HepG2 (cell line): Measurements from ENCODE around the gene FGD6. TPM values are rescaled to one million over a fixed set of nuclear protein-coding genes. Genes with fewer than 3 reads are reported as not detected.

Source experiments
- ATF3 ChIP-seq: sonication (generic); formaldehyde crosslinking; IDR thresholded peaks from 2 replicates; pipeline ENCODE4 v1.4.0; 2020; ENCODE audit warnings: missing genetic modification reagents
- E2F1 ChIP-seq: sonication (generic); formaldehyde crosslinking; IDR thresholded peaks from 2 replicates; pipeline ENCODE4 v1.5.0; 2020; ENCODE audit warnings: missing genetic modification reagents
- EP300 ChIP-seq, 3 experiments: sonication (generic) in 1 of 3; formaldehyde crosslinking in 1 of 3; IDR thresholded peaks; 2 replicates each; pipeline versions ENCODE4 v1.5.1 to v1.6.1; 2011 to 2020; ENCODE audit warnings: low read depth in 2 of 3, low read length in 2 of 3, borderline replicate concordance in 1 of 3, improper control_type of control experiment in 1 of 3, mild to moderate bottlenecking in 1 of 3, missing genetic modification reagents in 1 of 3, moderate library complexity in 1 of 3
- GRHL1 ChIP-seq: sonication (generic); formaldehyde crosslinking; conservative IDR thresholded peaks from 2 replicates; pipeline ENCODE4 v1.8.0; 2022; ENCODE audit warnings: missing genetic modification reagents
- HCFC1 ChIP-seq: fragments of 150-350 bp; IDR thresholded peaks from 2 replicates; pipeline ENCODE4 v1.6.1; 2014; ENCODE audit warnings: low read depth, low read length
- HNF1B ChIP-seq: sonication (generic); formaldehyde crosslinking; IDR thresholded peaks from 2 replicates; pipeline ENCODE4 v1.5.1; 2020; ENCODE audit warnings: mild to moderate bottlenecking, moderate library complexity, missing genetic modification reagents
- KDM1A ChIP-seq: IDR thresholded peaks from 2 replicates; pipeline ENCODE4 v1.6.1; 2016; ENCODE audit warnings: missing compliant biosample characterization
- KDM3A ChIP-seq: IDR thresholded peaks from 2 replicates; pipeline ENCODE4 v1.6.1; 2018; ENCODE audit warnings: low read depth, missing compliant biosample characterization
- MAX ChIP-seq: IDR thresholded peaks from 2 replicates; pipeline ENCODE4 v1.6.1; 2012; ENCODE audit warnings: inconsistent platforms
- NFE2L2 ChIP-seq: fragments of 150-350 bp; IDR thresholded peaks from 2 replicates; pipeline ENCODE4 v1.6.1; 2014; ENCODE audit warnings: low read length
- SNAPC2 ChIP-seq: sonication (generic); formaldehyde crosslinking; IDR thresholded peaks from 2 replicates; pipeline ENCODE4 v1.8.1; 2022; ENCODE audit warnings: mild to moderate bottlenecking, missing genetic modification reagents
- TFE3 ChIP-seq: IDR thresholded peaks from 2 replicates; pipeline ENCODE4 v1.6.1; 2016
- ZBTB33 ChIP-seq: sonication (generic); formaldehyde crosslinking; IDR thresholded peaks from 2 replicates; pipeline ENCODE4 v1.4.0; 2020; ENCODE audit warnings: missing genetic modification reagents
- ZNF138 ChIP-seq: sonication (generic); formaldehyde crosslinking; IDR thresholded peaks from 2 replicates; pipeline ENCODE4 v1.5.0; 2020; ENCODE audit warnings: mild to moderate bottlenecking, low read depth, missing genetic modification reagents
- ZNF614 ChIP-seq: IDR thresholded peaks from 2 replicates; pipeline ENCODE4 v1.6.1; 2018; ENCODE audit warnings: missing biosample characterization, missing genetic modification reagents, inconsistent platforms, borderline replicate concordance
- ZNF704 ChIP-seq: sonication (generic); formaldehyde crosslinking; IDR thresholded peaks from 2 replicates; pipeline ENCODE4 v1.8.1; 2023; ENCODE audit warnings: mild to moderate bottlenecking, inconsistent platforms, moderate library complexity, missing genetic modification reagents, borderline replicate concordance
- ZNF749 ChIP-seq: sonication (generic); formaldehyde crosslinking; IDR thresholded peaks from 2 replicates; pipeline ENCODE4 v1.8.0; 2022; ENCODE audit warnings: mild to moderate bottlenecking, missing genetic modification reagents, moderate library complexity, borderline replicate concordance
- ZNF788 ChIP-seq: sonication (generic); formaldehyde crosslinking; IDR thresholded peaks from 2 replicates; pipeline ENCODE4 v1.5.0; 2020; ENCODE audit warnings: mild to moderate bottlenecking, missing genetic modification reagents, borderline replicate concordance
- polyA plus RNA-seq, 8 experiments: library from polyadenylated mRNA; depleted of rRNA in 3 of 8; stranded (reverse) in 7 of 8; unstranded in 1 of 8; fragments of >200 nt; fragmentation: Illumina TruSeq in 4 of 8; extraction: Trizol in 4 of 8; gene quantifications; 2 replicates each; pipeline versions ENCODE4 v1.2.1 to v1.2.3, GENCODE V29; 2011 to 2016; ENCODE audit warnings: low read depth in 4 of 8, missing spikeins in 1 of 8, mixed read lengths in 1 of 8; ENCODE audit not compliant: insufficient read depth in 1 of 8
- total RNA-seq, 5 experiments: library from RNA; depleted of rRNA; stranded (reverse); fragments of >200 nt; fragmentation: Illumina TruSeq; extraction: Trizol; gene quantifications; 2 replicates each; pipeline ENCODE4 v1.2.3, GENCODE V29; 2016; ENCODE audit warnings: low read depth in 1 of 5

The FGD6 gene
- total and polyA plus RNA-seq, 2 of the 13 experiments (the other 11 are each of a cell fraction or from before 2014, with no cell fraction given), result 2.2 to 4.3 TPM

- TF ChIP-seq TFE3 (CRISPR knock-in tag), result no peak
- no peak for TF ChIP-seq SNAPC2 (CRISPR knock-in tag)
- TF ChIP-seq NFE2L2, result no peak
- TF ChIP-seq KDM3A (CRISPR knock-in tag), result no peak
- TF ChIP-seq ZBTB33 (CRISPR knock-in tag), result no peak
- TF ChIP-seq ATF3 (CRISPR knock-in tag), result no peak
- TF ChIP-seq ZNF138 (CRISPR knock-in tag), result no peak
- TF ChIP-seq HCFC1, result no peak
- peak in 1 of 2 experiments; percentile 41; a peak in 1 of 4 replicates for TF ChIP-seq EP300 (IDR thresholded peaks at IDR 0.05; ENCODE audit: low read depth in 2 of 2, low read length in 2 of 2)
- TF ChIP-seq EP300 (CRISPR knock-in tag; IDR thresholded peaks at IDR 0.05; ENCODE audit: borderline replicate concordance), result no peak
- TF ChIP-seq ZNF788 (CRISPR knock-in tag), result no peak
- TF ChIP-seq GRHL1 (CRISPR knock-in tag), result no peak
- peak; percentile 46; the same call in 1 of the 2 replicates for TF ChIP-seq HNF1B (CRISPR knock-in tag)
- TF ChIP-seq KDM1A (CRISPR knock-in tag), result no peak
- TF ChIP-seq ZNF614 (CRISPR knock-in tag), result 0 out of 2 replicates have a peak, but pooled peaks have one; percentile 41
- no peak for TF ChIP-seq MAX
- TF ChIP-seq ZNF704, result no peak
- TF ChIP-seq E2F1, result no peak
- TF ChIP-seq ZNF749, result no peak
Measured at GRCh38 chr12:95169368-95169767, 47.9 kb downstream of the FGD6 start (continued).
